ENCODE results near the gene CNN2. TPM values are rescaled to one million over a fixed set of nuclear protein-coding genes. Genes with fewer than 3 reads are reported as not detected.
A peak's percentile ranks its signal among the peaks of the same experiment; 100 is the strongest.

The CNN2 gene
- total and polyA plus RNA-seq, 4 donors = 10.1 to 38.4 (median 26.8) TPM

GRCh38 chr19:1018393-1018792 is 8.0 kb upstream of the CNN2 start:
- peaks cover 0 to 7% (median 3%) of the 10 kb centered on the region in 4 donors for H3K36me3 ChIP-seq (ENCODE audit: control insufficient read depth in 4 of 4, insufficient read depth in 3 of 4, low read depth in 1 of 4, low read length in 3 of 4)
- H3K9ac ChIP-seq (ENCODE audit: low read depth in 1 of 2, low read length in 2 of 2) = no peak overlapping the region
- H3K27me3 ChIP-seq (ENCODE audit: control insufficient read depth in 4 of 4, insufficient read depth in 4 of 4, low read length in 3 of 4) = no peaks in the 10 kb centered on the region
- H3K9me3 ChIP-seq (ENCODE audit: control insufficient read depth in 4 of 4, low read length in 3 of 4) = no peaks in the 10 kb centered on the region
- no peak overlapping the region for H3K27ac ChIP-seq (ENCODE audit: low read depth in 1 of 2, low read length in 2 of 2)
- no peak for DNase-seq (ENCODE audit: low spot score)
- H3K4me1 ChIP-seq (ENCODE audit: control insufficient read depth in 4 of 4, insufficient read depth in 4 of 4, low read length in 3 of 4) = peaks cover 30 to 49% (median 39%) of the 10 kb centered on the region in 4 donors
- 81% methylated on average over 5 of the region's 5 CpGs for WGBS
- no peak for TF ChIP-seq TAF1 (conservative IDR thresholded peaks at IDR 0.05)
- no peak overlapping the region for H3K4me3 ChIP-seq (ENCODE audit: low read depth in 1 of 3, low read length in 3 of 3)

GRCh38 chr19:1018932-1019615 is 7.3 kb upstream of the CNN2 start:
- Histone ChIP-seq H3K27me3 (ENCODE audit: control insufficient read depth in 4 of 4, insufficient read depth in 4 of 4, low read length in 3 of 4) (no peaks in the 10 kb centered on the region), H3K36me3 (ENCODE audit: control insufficient read depth in 4 of 4, insufficient read depth in 3 of 4, low read depth in 1 of 4, low read length in 3 of 4) (peaks cover 0 to under 1% (median under 1%) of the 10 kb centered on the region in 4 donors), H3K4me1 (ENCODE audit: control insufficient read depth in 4 of 4, insufficient read depth in 4 of 4, low read length in 3 of 4) (peaks cover 30 to 49% (median 39%) of the 10 kb centered on the region in 4 donors), H3K9me3 (ENCODE audit: control insufficient read depth in 4 of 4, low read length in 3 of 4) (no peaks in the 10 kb centered on the region), H3K4me3 (ENCODE audit: low read depth in 1 of 3, low read length in 3 of 3) (peak overlapping the region in 2 of 3 donors; percentile 78 to 89), H3K27ac (ENCODE audit: low read depth in 1 of 2, low read length in 2 of 2) (no peak overlapping the region), H3K9ac (ENCODE audit: low read depth in 1 of 2, low read length in 2 of 2) (peak overlapping the region in 1 of 2 donors; percentile 90)
- 52% methylated on average over 17 of the region's 17 CpGs for WGBS
- TF ChIP-seq REST (IDR thresholded peaks at IDR 0.05) = no peak
- TF ChIP-seq FOXA1 (IDR thresholded peaks at IDR 0.05) = no peak
- TF ChIP-seq CTCF (IDR thresholded peaks at IDR 0.05; ENCODE audit: low read depth, low read length, missing input control) = no peak
- TF ChIP-seq YY1 (IDR thresholded peaks at IDR 0.05) = no peak
- TF ChIP-seq HNF4G (IDR thresholded peaks at IDR 0.05) = no peak
- TF ChIP-seq FOXA2 (IDR thresholded peaks at IDR 0.05) = no peak
- TF ChIP-seq HNF4A (conservative IDR thresholded peaks at IDR 0.05) = no peak
- no peak for TF ChIP-seq SP1 (IDR thresholded peaks at IDR 0.05)
- no peak for TF ChIP-seq MAX (IDR thresholded peaks at IDR 0.05)
- TF ChIP-seq RAD21 (IDR thresholded peaks at IDR 0.05) = no peak
- no peak for TF ChIP-seq ATF3 (IDR thresholded peaks at IDR 0.05)
- no peak for TF ChIP-seq ZBTB33 (IDR thresholded peaks at IDR 0.05)
- TF ChIP-seq EGR1 (IDR thresholded peaks at IDR 0.05; ENCODE audit: low read depth in 2 of 2) = no peak
- no peak for TF ChIP-seq NR2F2 (IDR thresholded peaks at IDR 0.05)
- no peak for TF ChIP-seq RXRA (IDR thresholded peaks at IDR 0.05)
- TF ChIP-seq GABPA (IDR thresholded peaks at IDR 0.05 in 1 of 2, conservative IDR thresholded peaks at IDR 0.05 in 1 of 2) = no peak
- TF ChIP-seq TAF1 (conservative IDR thresholded peaks at IDR 0.05) = no peak
- no peak for TF ChIP-seq JUND (IDR thresholded peaks at IDR 0.05)
- DNase-seq (ENCODE audit: low spot score) = no peak

All from liver (tissue), 9 donors.